RWPE2 (cell line): ENCODE results near the gene ZBED4.
A peak's percentile ranks its signal among the peaks of the same experiment; 100 is the strongest.

Experiments
- ATAC-seq: fragments of 200-7000 bp; cut with Tn5 transposase; 3 replicates; pipeline ENCODE4 v1.9.1; 2021; ENCODE audit warnings: low read depth
- DNase-seq: peaks from one replicate; pipeline ENCODE4 v3.0.0-alpha.2; 2020; ENCODE audit warnings: low spot score
- H3K27ac ChIP-seq: fragments of 450-650 bp; 2 replicates; pipeline ENCODE4 v1.5.1; 2017; ENCODE audit warnings: mild to moderate bottlenecking; ENCODE audit not compliant: poor library complexity, severe bottlenecking
- H3K27me3 ChIP-seq: fragments of 250-450 bp; sonication (Bioruptor Pico); 2 replicates; pipeline ENCODE4 v1.5.1; 2021; ENCODE audit warnings: mild to moderate bottlenecking, moderate library complexity; ENCODE audit not compliant: insufficient read depth, poor library complexity, severe bottlenecking
- H3K36me3 ChIP-seq: fragments of 250-450 bp; sonication (Bioruptor Pico); 2 replicates; pipeline ENCODE4 v1.5.1; 2020; ENCODE audit warnings: low read depth, mild to moderate bottlenecking, moderate library complexity
- H3K4me1 ChIP-seq: fragments of 250-450 bp; sonication (Bioruptor Pico); 2 replicates; pipeline ENCODE4 v1.5.1; 2021; ENCODE audit warnings: mild to moderate bottlenecking, moderate library complexity; ENCODE audit not compliant: insufficient read depth, poor library complexity, severe bottlenecking
- H3K4me3 ChIP-seq: fragments of 250-450 bp; sonication (Bioruptor Pico); 2 replicates; pipeline ENCODE4 v1.5.1; 2021; ENCODE audit warnings: mild to moderate bottlenecking, moderate library complexity; ENCODE audit not compliant: severe bottlenecking
- H3K9me3 ChIP-seq: fragments of 250-450 bp; sonication (Bioruptor Pico); 2 replicates; pipeline ENCODE4 v1.5.1; 2021; ENCODE audit warnings: mild to moderate bottlenecking, moderate library complexity; ENCODE audit not compliant: severe bottlenecking
- CTCF ChIP-seq: fragments of 450-650 bp; IDR thresholded peaks from one replicate; pipeline ENCODE4 v1.5.1; 2017; ENCODE audit warnings: mild to moderate bottlenecking, moderate library complexity; ENCODE audit not compliant: poor library complexity, severe bottlenecking

The ZBED4 gene

GRCh38 chr22:49934891-49935557, 81.4 kb downstream of the ZBED4 start:
- DNase-seq (no peak), ATAC-seq (peak; percentile 2; the same call in 1 of the 3 replicates)
- Histone ChIP-seq H3K4me3 (peak overlapping the region; percentile 29), H3K9me3 (no peaks in the 10 kb centered on the region), H3K4me1 (peaks cover 12% of the 10 kb centered on the region), H3K27me3 (no peaks in the 10 kb centered on the region), H3K36me3 (no peaks in the 10 kb centered on the region), H3K27ac (peak overlapping the region; percentile 76)
- TF ChIP-seq CTCF = no peak

GRCh38 chr22:49935561-49935960, 81.9 kb downstream of the ZBED4 start:
- no peaks in the 10 kb centered on the region for H3K9me3 ChIP-seq
- DNase-seq (no peak), ATAC-seq (no peak)
- TF ChIP-seq CTCF = no peak
- H3K4me1 ChIP-seq = peaks cover 12% of the 10 kb centered on the region
- H3K27ac ChIP-seq = peak overlapping the region; percentile 33
- no peaks in the 10 kb centered on the region for H3K36me3 ChIP-seq
- no peaks in the 10 kb centered on the region for H3K27me3 ChIP-seq
- no peak overlapping the region for H3K4me3 ChIP-seq

GRCh38 chr22:49936018-49936972, 82.7 kb downstream of the ZBED4 start:
- no peak for TF ChIP-seq CTCF
- DNase-seq = no peak
- H3K36me3 ChIP-seq = no peaks in the 10 kb centered on the region
- H3K27ac ChIP-seq = peak overlapping the region; percentile 33
- no peaks in the 10 kb centered on the region for H3K9me3 ChIP-seq
- H3K4me1 ChIP-seq = peaks cover 10% of the 10 kb centered on the region
- H3K27me3 ChIP-seq = no peaks in the 10 kb centered on the region
- H3K4me3 ChIP-seq = peak overlapping the region; percentile 16
- peak; percentile 69 for ATAC-seq

GRCh38 chr22:49936973-49937757, 83.5 kb downstream of the ZBED4 start:
- DNase-seq = no peak
- peaks cover 9% of the 10 kb centered on the region for H3K4me1 ChIP-seq

More at GRCh38 chr22:49936973-49937757, 83.5 kb downstream of the ZBED4 start:
- no peak for TF ChIP-seq CTCF
- Histone ChIP-seq H3K27ac (no peak overlapping the region), H3K4me3 (no peak overlapping the region), H3K9me3 (no peaks in the 10 kb centered on the region), H3K27me3 (no peaks in the 10 kb centered on the region), H3K36me3 (no peaks in the 10 kb centered on the region)
- no peak for ATAC-seq
